Natural killer cell (primary cell): Measurements from ENCODE around the gene TRIM29. TPM values are rescaled to one million over a fixed set of nuclear protein-coding genes. Genes with fewer than 3 reads are reported as not detected.
A peak's percentile ranks its signal among the peaks of the same experiment; 100 is the strongest.
"Not testable (repeated sequence)": the region's sequence is repeated elsewhere in the genome, so short reads cannot be mapped to it uniquely, and the experiment has no call there.

Source experiments
- ATAC-seq, 3 donors: fragments of 150-1000 bp in 2 of 3; fragments of 200-7000 bp in 1 of 3; cut with Tn5 transposase; 1 replicate in 1 of 3; 2 replicates in 2 of 3; pipeline ENCODE4 v1.10.0; 2021; ENCODE audit warnings: mild to moderate bottlenecking in 2 of 3, moderate library complexity in 2 of 3
- DNase-seq, 2 donors: peaks; one replicate each; pipeline versions ENCODE4 v3.0.0 to v3.0.0-alpha.2; 2013 to 2021; ENCODE audit warnings: mixed read lengths in 1 of 2
- H3K27ac ChIP-seq: one replicate; pipeline ENCODE4 v1.5.1; 2013; ENCODE audit warnings: mild to moderate bottlenecking, low read length
- H3K27me3 ChIP-seq: one replicate; pipeline ENCODE4 v1.6.1; 2013; ENCODE audit warnings: low read length; ENCODE audit not compliant: control insufficient read depth, insufficient read depth
- H3K36me3 ChIP-seq: one replicate; pipeline ENCODE4 v1.6.1; 2013; ENCODE audit warnings: low read length; ENCODE audit not compliant: control insufficient read depth, insufficient read depth
- H3K4me1 ChIP-seq: one replicate; pipeline ENCODE4 v1.6.1; 2013; ENCODE audit warnings: low read length; ENCODE audit not compliant: control insufficient read depth, insufficient read depth
- H3K4me3 ChIP-seq: one replicate; pipeline ENCODE4 v1.5.1; 2013; ENCODE audit warnings: low read length
- H3K9me3 ChIP-seq: one replicate; pipeline ENCODE4 v1.6.1; 2013; ENCODE audit warnings: low read length; ENCODE audit not compliant: control insufficient read depth, insufficient read depth
- H3K27ac Mint-ChIP-seq, 2 donors: one replicate each; pipeline ENCODE4 v1.8.0; 2022; ENCODE audit warnings: mild to moderate bottlenecking in 2 of 2, mixed read lengths in 2 of 2, moderate library complexity in 1 of 2
- H3K27me3 Mint-ChIP-seq, 2 donors: one replicate each; pipeline ENCODE4 v1.8.0; 2022; ENCODE audit warnings: low read depth in 2 of 2, mixed read lengths in 2 of 2
- H3K36me3 Mint-ChIP-seq: one replicate; pipeline ENCODE4 v1.8.0; 2022; ENCODE audit warnings: mixed read lengths
- H3K4me1 Mint-ChIP-seq, 2 donors: one replicate each; pipeline ENCODE4 v1.8.0; 2022; ENCODE audit warnings: mixed read lengths in 2 of 2
- H3K4me3 Mint-ChIP-seq: one replicate; pipeline ENCODE4 v1.8.0; 2022; ENCODE audit warnings: mild to moderate bottlenecking, moderate library complexity, mixed read lengths
- H3K9me3 Mint-ChIP-seq, 2 donors: one replicate each; pipeline ENCODE4 v1.8.0; 2022; ENCODE audit warnings: mixed read lengths in 2 of 2
- WGBS: methylation state at CpG from one replicate; pipeline ENCODE4 v1.1.7; 2013; ENCODE audit warnings: missing lambda C conversion rate; ENCODE audit not compliant: insufficient coverage; 5-methylcytosine and 5-hydroxymethylcytosine counted together
- intact Hi-C: fragments of 100-400 bp; cut with micrococcal nuclease; formaldehyde crosslinking; loops from one replicate; pipeline ENCODE4 v1.14.2; 2022
- total RNA-seq, 4 donors: library from RNA; stranded (reverse); fragments of 120-200 nt in 1 of 4; gene quantifications; one replicate each; pipeline versions ENCODE4 v1.2.3 to v1.2.4, GENCODE V29; 2013 to 2022
- TF ChIP-seq, protein P1 (sequence below): fragments of 200-600 bp; IDR thresholded peaks from one replicate; pipeline ENCODE4 v1.8.0; 2022; ENCODE audit warnings: antibody characterized with exemption

The TRIM29 gene
- total RNA-seq, 3 donors from 2014 or later (not counting 1 experiment from before 2014, with no cell fraction given), result not detected

DNA sequence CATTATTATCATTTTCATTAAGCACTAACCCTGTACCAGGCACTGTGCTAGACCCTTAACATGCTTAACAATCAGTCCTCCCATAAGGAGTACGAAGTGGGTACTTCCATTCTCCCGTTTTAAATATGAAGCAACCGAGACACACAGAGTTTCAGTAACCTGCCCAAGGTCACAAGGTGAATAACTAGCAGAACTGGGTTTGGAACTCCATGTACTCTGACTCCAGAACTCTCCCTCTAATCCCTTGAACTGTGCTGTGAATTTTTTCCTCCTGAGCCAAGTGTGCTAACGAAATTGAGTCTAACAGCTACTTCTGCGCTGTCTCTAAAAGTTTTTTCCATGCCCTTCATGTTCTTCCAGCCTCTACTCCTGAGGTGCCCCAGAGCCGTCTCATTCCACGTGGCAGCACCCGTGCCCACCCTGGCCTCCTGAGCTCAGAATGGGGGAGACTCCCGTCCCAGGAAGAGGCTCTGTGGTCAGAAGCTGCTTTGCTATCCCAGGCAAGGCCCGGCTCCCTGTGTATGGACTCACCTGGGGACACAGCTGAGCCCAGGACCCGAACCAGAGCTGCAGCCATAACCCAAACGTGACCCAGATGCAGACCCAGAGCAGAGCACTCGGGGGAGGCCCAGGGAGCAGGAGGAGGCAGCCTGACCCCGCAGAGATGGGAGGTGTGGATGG is 8.6 kb upstream of the TRIM29 start:
- WGBS, result 79% methylated on average over 14 of the region's 14 CpGs
- Mint-ChIP-seq H3K4me3 (no peak overlapping the region), H3K36me3 (no peaks in the 10 kb centered on the region), H3K27ac (no peak overlapping the region), H3K9me3 (peaks cover 0 to 3% of the 10 kb centered on the region in 2 donors), H3K27me3 (peaks cover 43 to 49% of the 10 kb centered on the region in 2 donors), H3K4me1 (no peaks in the 10 kb centered on the region)
- Histone ChIP-seq H3K4me3 (no peak overlapping the region), H3K27me3 (peaks cover 2% of the 10 kb centered on the region), H3K9me3 (no peaks in the 10 kb centered on the region), H3K36me3 (no peaks in the 10 kb centered on the region), H3K4me1 (no peaks in the 10 kb centered on the region), H3K27ac (no peak overlapping the region)
- DNase-seq, result no peak
- intact Hi-C loops, result no loop called here
- no peak for ATAC-seq
- TF ChIP-seq, protein P1, sequence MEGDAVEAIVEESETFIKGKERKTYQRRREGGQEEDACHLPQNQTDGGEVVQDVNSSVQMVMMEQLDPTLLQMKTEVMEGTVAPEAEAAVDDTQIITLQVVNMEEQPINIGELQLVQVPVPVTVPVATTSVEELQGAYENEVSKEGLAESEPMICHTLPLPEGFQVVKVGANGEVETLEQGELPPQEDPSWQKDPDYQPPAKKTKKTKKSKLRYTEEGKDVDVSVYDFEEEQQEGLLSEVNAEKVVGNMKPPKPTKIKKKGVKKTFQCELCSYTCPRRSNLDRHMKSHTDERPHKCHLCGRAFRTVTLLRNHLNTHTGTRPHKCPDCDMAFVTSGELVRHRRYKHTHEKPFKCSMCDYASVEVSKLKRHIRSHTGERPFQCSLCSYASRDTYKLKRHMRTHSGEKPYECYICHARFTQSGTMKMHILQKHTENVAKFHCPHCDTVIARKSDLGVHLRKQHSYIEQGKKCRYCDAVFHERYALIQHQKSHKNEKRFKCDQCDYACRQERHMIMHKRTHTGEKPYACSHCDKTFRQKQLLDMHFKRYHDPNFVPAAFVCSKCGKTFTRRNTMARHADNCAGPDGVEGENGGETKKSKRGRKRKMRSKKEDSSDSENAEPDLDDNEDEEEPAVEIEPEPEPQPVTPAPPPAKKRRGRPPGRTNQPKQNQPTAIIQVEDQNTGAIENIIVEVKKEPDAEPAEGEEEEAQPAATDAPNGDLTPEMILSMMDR, result no peak

DNA sequence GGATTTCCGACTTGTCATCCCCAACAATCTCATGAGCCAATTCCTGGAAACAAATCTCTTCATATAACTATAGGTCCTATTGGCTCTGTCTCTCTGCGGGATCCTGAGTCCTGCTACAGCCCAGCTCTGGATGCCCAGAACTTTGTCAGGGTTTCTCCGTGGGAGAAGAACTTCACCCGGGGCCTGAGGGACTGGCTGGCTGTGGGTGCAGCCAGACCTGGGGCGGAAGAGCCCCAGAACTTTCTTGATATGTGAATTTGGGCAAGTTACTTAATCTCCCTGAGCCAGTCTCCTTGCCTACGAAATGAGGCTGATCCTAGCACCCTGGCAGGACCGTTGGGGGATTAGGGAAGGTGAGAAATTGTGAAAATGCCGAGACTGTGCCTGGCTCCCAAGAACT is 6.6 kb upstream of the TRIM29 start:
- Mint-ChIP-seq H3K27ac (no peak overlapping the region), H3K9me3 (no peaks in the 10 kb centered on the region), H3K27me3 (peaks cover 35 to 37% of the 10 kb centered on the region in 2 donors), H3K4me3 (no peak overlapping the region), H3K4me1 (no peaks in the 10 kb centered on the region), H3K36me3 (no peaks in the 10 kb centered on the region)
- DNase-seq, result no peak
- Histone ChIP-seq H3K4me1 (no peaks in the 10 kb centered on the region), H3K4me3 (no peak overlapping the region), H3K27me3 (peaks cover 2% of the 10 kb centered on the region), H3K27ac (no peak overlapping the region), H3K36me3 (no peaks in the 10 kb centered on the region), H3K9me3 (no peaks in the 10 kb centered on the region)
- no peak for ATAC-seq
- intact Hi-C loops, result no loop called here
- WGBS, result 67% methylated on average over 8 of the region's 8 CpGs
- TF ChIP-seq, protein P1, result no peak

DNA sequence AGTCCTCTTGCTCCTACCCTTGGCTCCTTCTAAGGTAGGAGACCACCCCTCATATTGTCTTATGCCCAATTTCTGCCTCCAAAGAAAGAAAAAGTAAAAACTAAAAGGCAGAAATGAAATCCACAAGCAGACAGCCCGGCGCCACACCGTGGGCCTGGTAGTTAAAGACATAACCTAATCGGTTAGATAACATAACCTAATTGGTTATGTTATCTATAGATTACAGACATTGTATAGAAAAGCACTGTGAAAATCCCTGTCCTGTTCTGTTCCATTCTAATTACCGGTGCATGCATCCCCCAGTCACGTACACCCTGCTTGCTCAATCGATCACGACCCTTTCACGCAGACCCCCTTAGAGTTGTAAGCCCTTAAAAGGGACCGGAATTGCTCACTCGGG is 5.6 kb upstream of the TRIM29 start:
- ATAC-seq, H3K4me3 ChIP-seq, H3K36me3 ChIP-seq, H3K9me3 Mint-ChIP-seq, H3K4me1 ChIP-seq, H3K27ac Mint-ChIP-seq, H3K9me3 ChIP-seq, H3K27ac ChIP-seq, H3K27me3 ChIP-seq, DNase-seq, H3K36me3 Mint-ChIP-seq, H3K4me3 Mint-ChIP-seq, intact Hi-C loops, H3K4me1 Mint-ChIP-seq: not testable (repeated sequence)
- peaks cover 29 to 32% of the 10 kb centered on the region in 2 donors for H3K27me3 Mint-ChIP-seq
- WGBS, result 83% methylated on average over 10 of the region's 11 CpGs

DNA sequence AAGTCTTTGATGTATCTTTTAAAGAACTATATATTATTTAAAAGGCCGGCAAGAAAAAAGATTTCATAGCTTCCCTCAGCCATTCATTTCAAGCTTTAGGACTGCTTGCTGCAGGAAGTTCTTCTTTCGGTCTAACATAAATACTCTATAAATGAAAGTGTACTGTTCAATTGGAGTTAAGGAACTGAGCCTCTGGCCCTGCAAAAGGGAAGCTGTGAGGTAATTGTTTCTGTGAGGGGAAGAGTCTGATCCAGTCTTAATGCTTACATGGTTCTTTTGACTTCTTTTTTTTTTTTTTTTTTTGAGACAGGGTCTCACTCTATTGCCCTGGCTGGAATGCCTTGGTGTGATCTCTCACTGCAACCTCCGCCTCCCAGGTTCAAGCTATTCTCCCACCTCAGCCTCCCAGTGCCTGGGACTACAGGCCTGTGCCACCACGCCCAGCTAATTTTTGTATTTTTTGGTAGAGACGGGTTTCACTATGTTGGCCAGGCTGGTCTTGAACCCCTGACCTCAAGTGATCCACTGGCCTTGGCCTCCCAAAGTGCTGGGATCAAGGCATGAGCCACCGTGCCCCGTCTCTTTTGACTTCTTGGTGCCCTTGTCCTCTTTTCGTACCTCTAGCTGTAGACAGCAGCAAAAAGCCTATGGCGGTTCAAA is 4.7 kb upstream of the TRIM29 start:
- 92% methylated on average over 6 of the region's 9 CpGs for WGBS
- no peak overlapping the region for H3K27ac Mint-ChIP-seq
- intact Hi-C loops, result no loop called here
- no peaks in the 10 kb centered on the region for H3K27me3 ChIP-seq
- peaks cover 20 to 24% of the 10 kb centered on the region in 2 donors for H3K27me3 Mint-ChIP-seq
- no peaks in the 10 kb centered on the region for H3K9me3 Mint-ChIP-seq
- H3K27ac ChIP-seq, result no peak overlapping the region
- H3K9me3 ChIP-seq, result no peaks in the 10 kb centered on the region
- no peaks in the 10 kb centered on the region for H3K36me3 ChIP-seq
- ATAC-seq, result no peak
- H3K4me3 ChIP-seq, result no peak overlapping the region
- DNase-seq, result peak in 1 of 2 donors; percentile 2
- no peaks in the 10 kb centered on the region for H3K4me1 ChIP-seq
- H3K4me1 Mint-ChIP-seq, result no peaks in the 10 kb centered on the region
- TF ChIP-seq, protein P1, result no peak
- no peak overlapping the region for H3K4me3 Mint-ChIP-seq
- no peaks in the 10 kb centered on the region for H3K36me3 Mint-ChIP-seq
